H9 (cell line): ENCODE results near the gene TWSG1. TPM values are rescaled to one million over a fixed set of nuclear protein-coding genes. Genes with fewer than 3 reads are reported as not detected.

Experiments
- DNase-seq: peaks from one replicate; pipeline ENCODE4 v3.0.0-alpha.2; 2017
- H2AFZ ChIP-seq: one replicate; pipeline ENCODE4 v1.6.1; 2013; ENCODE audit warnings: mild to moderate bottlenecking, low read length, control low read depth, moderate library complexity
- H2AK5ac ChIP-seq: 2 replicates; pipeline ENCODE4 v1.6.1; 2013; ENCODE audit warnings: low read length, control low read depth, mixed read lengths; ENCODE audit not compliant: insufficient read length
- H2BK120ac ChIP-seq: one replicate; pipeline ENCODE4 v1.6.1; 2013; ENCODE audit warnings: low read depth, mild to moderate bottlenecking, low read length, control low read depth, inconsistent platforms; ENCODE audit not compliant: poor library complexity, severe bottlenecking
- H2BK12ac ChIP-seq: 2 replicates; pipeline ENCODE4 v1.6.1; 2013; ENCODE audit warnings: low read length, control low read depth, mixed read lengths, low read depth; ENCODE audit not compliant: insufficient read length
- H2BK15ac ChIP-seq: 2 replicates; pipeline ENCODE4 v1.6.1; 2013; ENCODE audit warnings: low read depth, low read length, control low read depth
- H2BK20ac ChIP-seq: one replicate; pipeline ENCODE4 v1.6.1; 2013; ENCODE audit warnings: low read depth, mild to moderate bottlenecking, low read length, control low read depth, inconsistent platforms; ENCODE audit not compliant: poor library complexity, severe bottlenecking
- H2BK5ac ChIP-seq: 2 replicates; pipeline ENCODE4 v1.6.1; 2013; ENCODE audit warnings: low read length, control low read depth, mixed read lengths; ENCODE audit not compliant: insufficient read length
- H3K14ac ChIP-seq: 2 replicates; pipeline ENCODE4 v1.6.1; 2013; ENCODE audit warnings: low read length, control low read depth; ENCODE audit not compliant: insufficient read depth
- H3K18ac ChIP-seq: 2 replicates; pipeline ENCODE4 v1.6.1; 2013; ENCODE audit warnings: low read depth, mild to moderate bottlenecking, mixed read lengths, low read length, control low read depth; ENCODE audit not compliant: insufficient read length
- H3K23ac ChIP-seq: 2 replicates; pipeline ENCODE4 v1.6.1; 2013; ENCODE audit warnings: low read length, control low read depth, mixed read lengths, low read depth; ENCODE audit not compliant: insufficient read length
- H3K23me2 ChIP-seq: 2 replicates; pipeline ENCODE4 v1.6.1; 2013; ENCODE audit warnings: low read depth, mild to moderate bottlenecking, mixed read lengths, low read length, control low read depth; ENCODE audit not compliant: insufficient read length, poor library complexity, severe bottlenecking
- H3K27ac ChIP-seq: 2 replicates; pipeline ENCODE4 v1.5.1; 2013; ENCODE audit warnings: low read length, control low read depth, mixed read lengths, low read depth; ENCODE audit not compliant: insufficient read length
- H3K27me3 ChIP-seq: 2 replicates; pipeline ENCODE4 v1.6.1; 2013; ENCODE audit warnings: low read length, control low read depth, inconsistent platforms; ENCODE audit not compliant: insufficient read depth
- H3K4ac ChIP-seq: 2 replicates; pipeline ENCODE4 v1.6.1; 2013; ENCODE audit warnings: low read depth, mild to moderate bottlenecking, control low read depth, inconsistent platforms, low read length, moderate library complexity
- H3K4me1 ChIP-seq: 2 replicates; pipeline ENCODE4 v1.6.1; 2013; ENCODE audit warnings: low read length, control low read depth, inconsistent platforms; ENCODE audit not compliant: insufficient read depth
- H3K4me2 ChIP-seq: 2 replicates; pipeline ENCODE4 v1.6.1; 2013; ENCODE audit warnings: low read length, control low read depth, mixed read lengths; ENCODE audit not compliant: insufficient read length, insufficient read depth
- H3K56ac ChIP-seq: 2 replicates; pipeline ENCODE4 v1.6.1; 2013; ENCODE audit warnings: low read depth, mild to moderate bottlenecking, mixed read lengths, low read length, control low read depth; ENCODE audit not compliant: insufficient read length
- H3K79me1 ChIP-seq: 2 replicates; pipeline ENCODE4 v1.6.1; 2013; ENCODE audit warnings: low read depth, mild to moderate bottlenecking, moderate library complexity, low read length, control low read depth, inconsistent platforms; ENCODE audit not compliant: insufficient read depth, poor library complexity, severe bottlenecking
- H3K79me2 ChIP-seq: 2 replicates; pipeline ENCODE4 v1.6.1; 2013; ENCODE audit warnings: low read length, control low read depth, inconsistent platforms; ENCODE audit not compliant: insufficient read depth
- H3K9ac ChIP-seq: 2 replicates; pipeline ENCODE4 v1.6.1; 2013; ENCODE audit warnings: low read length, control low read depth, mixed read lengths; ENCODE audit not compliant: insufficient read length; ENCODE audit errors: extremely low read depth
- H3K9me3 ChIP-seq: one replicate; pipeline ENCODE4 v1.6.1; 2013; ENCODE audit warnings: low read depth, low read length, inconsistent platforms; ENCODE audit not compliant: control insufficient read depth
- H3T11ph ChIP-seq: one replicate; pipeline ENCODE4 v1.6.1; 2013; ENCODE audit warnings: mild to moderate bottlenecking, low read length, control low read depth, inconsistent platforms
- H4K20me1 ChIP-seq: one replicate; pipeline ENCODE4 v1.6.1; 2013; ENCODE audit not compliant: control insufficient read depth, insufficient read length, insufficient read depth
- H4K5ac ChIP-seq: 2 replicates; pipeline ENCODE4 v1.6.1; 2013; ENCODE audit warnings: low read depth, mild to moderate bottlenecking, mixed read lengths, low read length, control low read depth; ENCODE audit not compliant: insufficient read length
- H4K8ac ChIP-seq: replicated peaks from 2 replicates; pipeline ENCODE4 v1.6.1; 2013; ENCODE audit warnings: low read length, control low read depth, mixed read lengths, low read depth; ENCODE audit not compliant: insufficient read length
- H4K91ac ChIP-seq: 2 replicates; pipeline ENCODE4 v1.6.1; 2013; ENCODE audit warnings: low read depth, mild to moderate bottlenecking, moderate library complexity, mixed read lengths, low read length, control low read depth; ENCODE audit not compliant: insufficient read length
- H3K27ac Mint-ChIP-seq, 3 experiments: 2 replicates in 2 of 3; 3 replicates in 1 of 3; pipeline ENCODE4 v1.8.0; 2020 to 2021; ENCODE audit warnings: mixed read lengths in 3 of 3, mild to moderate bottlenecking in 1 of 3, moderate library complexity in 1 of 3
- H3K27me3 Mint-ChIP-seq: 2 replicates; pipeline ENCODE4 v1.8.0; 2021; ENCODE audit warnings: low read depth, mild to moderate bottlenecking, moderate library complexity, mixed read lengths
- H3K36me3 Mint-ChIP-seq, 3 experiments: 2 replicates in 2 of 3; 3 replicates in 1 of 3; pipeline ENCODE4 v1.8.0; 2020 to 2021; ENCODE audit warnings: low read depth in 3 of 3, mixed read lengths in 3 of 3; ENCODE audit not compliant: insufficient read depth in 1 of 3
- H3K4me1 Mint-ChIP-seq, 2 experiments: 2 replicates each; pipeline ENCODE4 v1.8.0; 2020; ENCODE audit warnings: mixed read lengths in 2 of 2
- H3K4me3 Mint-ChIP-seq, 2 experiments: 2 replicates in 1 of 2; 3 replicates in 1 of 2; pipeline ENCODE4 v1.8.0; 2020 to 2021; ENCODE audit warnings: mild to moderate bottlenecking in 2 of 2, mixed read lengths in 2 of 2, moderate library complexity in 1 of 2
- H3K9me3 Mint-ChIP-seq, 2 experiments: 2 replicates in 1 of 2; 3 replicates in 1 of 2; pipeline ENCODE4 v1.8.0; 2020; ENCODE audit warnings: mild to moderate bottlenecking in 2 of 2, mixed read lengths in 2 of 2, moderate library complexity in 1 of 2
- WGBS: extraction: QIAGEN DNeasy Blood & Tissue Kit; methylation state at CpG from one replicate; pipeline ENCODE4 v1.1.7; 2013; ENCODE audit warnings: missing lambda C conversion rate, low lambda C conversion rate, mixed read lengths; ENCODE audit not compliant: insufficient read length; ENCODE audit errors: extremely low coverage; 5-methylcytosine and 5-hydroxymethylcytosine counted together
- total RNA-seq: library from RNA; stranded (reverse); gene quantifications from 2 replicates; pipeline ENCODE4 v1.2.1, GENCODE V29; 2021
- TF ChIP-seq, protein P1 (sequence below): fragments of 200-600 bp; sonication (generic); conservative IDR thresholded peaks from 3 replicates; pipeline ENCODE4 v1.8.0; 2021; ENCODE audit warnings: antibody characterized with exemption, mild to moderate bottlenecking

TWSG1 gene
- total RNA-seq, 1 experiment from 2014 or later = 25.7 TPM

DNA sequence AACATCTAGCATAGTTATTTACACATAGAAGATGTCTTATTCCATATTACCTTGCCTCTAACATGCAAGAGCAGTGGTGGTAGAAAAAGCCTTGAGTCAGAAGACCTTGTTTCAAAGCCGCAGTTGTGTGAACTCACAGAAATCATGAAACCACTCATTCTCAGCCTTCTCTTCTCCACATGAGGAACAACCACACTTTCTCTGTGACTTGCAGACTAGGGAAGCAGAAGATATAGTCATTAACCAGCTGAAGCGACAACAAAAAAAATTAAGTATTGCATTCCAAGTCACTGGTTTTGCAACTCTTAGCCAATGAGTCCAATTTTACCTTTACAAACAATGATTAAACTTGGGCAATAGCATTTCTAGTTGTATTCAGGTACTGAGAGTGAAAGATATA, 19.0 kb downstream of the TWSG1 start:
- no peaks in the 10 kb centered on the region for H3K27me3 ChIP-seq
- H4K5ac ChIP-seq = no peak overlapping the region
- no peak overlapping the region for H4K8ac ChIP-seq
- H3K18ac ChIP-seq = no peak overlapping the region
- H3K23ac ChIP-seq = no peak overlapping the region
- no peak overlapping the region for H3K4me2 ChIP-seq
- no peak overlapping the region for H2AFZ ChIP-seq
- no peak overlapping the region for H2BK120ac ChIP-seq
- Mint-ChIP-seq H3K9me3 (no peaks in the 10 kb centered on the region), H3K27ac (peak overlapping the region in 1 of 3 experiments; percentile 88; a peak in 1 of 7 replicates), H3K36me3 (peaks cover 0 to 5% (median 0%) of the 10 kb centered on the region in 3 experiments; a peak in 1 of 7 replicates), H3K4me1 (no peaks in the 10 kb centered on the region), H3K27me3 (no peaks in the 10 kb centered on the region), H3K4me3 (no peak overlapping the region)
- no peak overlapping the region for H2BK12ac ChIP-seq
- H3K23me2 ChIP-seq = no peaks in the 10 kb centered on the region
- H3K9me3 ChIP-seq = no peaks in the 10 kb centered on the region
- no peak overlapping the region for H3K9ac ChIP-seq
- no CpG with 5 or more reads among the region's 2 CpGs for WGBS
- no peaks in the 10 kb centered on the region for H4K20me1 ChIP-seq
- no peak overlapping the region for H2AK5ac ChIP-seq
- no peaks in the 10 kb centered on the region for H3K79me1 ChIP-seq
- H4K91ac ChIP-seq = no peak overlapping the region
- no peak overlapping the region for H2BK20ac ChIP-seq
- H3K79me2 ChIP-seq = no peaks in the 10 kb centered on the region
- H3K56ac ChIP-seq = no peak overlapping the region
- no peak overlapping the region for H3T11ph ChIP-seq
- H2BK15ac ChIP-seq = no peak overlapping the region
- DNase-seq = no peak
- TF ChIP-seq, protein P1, sequence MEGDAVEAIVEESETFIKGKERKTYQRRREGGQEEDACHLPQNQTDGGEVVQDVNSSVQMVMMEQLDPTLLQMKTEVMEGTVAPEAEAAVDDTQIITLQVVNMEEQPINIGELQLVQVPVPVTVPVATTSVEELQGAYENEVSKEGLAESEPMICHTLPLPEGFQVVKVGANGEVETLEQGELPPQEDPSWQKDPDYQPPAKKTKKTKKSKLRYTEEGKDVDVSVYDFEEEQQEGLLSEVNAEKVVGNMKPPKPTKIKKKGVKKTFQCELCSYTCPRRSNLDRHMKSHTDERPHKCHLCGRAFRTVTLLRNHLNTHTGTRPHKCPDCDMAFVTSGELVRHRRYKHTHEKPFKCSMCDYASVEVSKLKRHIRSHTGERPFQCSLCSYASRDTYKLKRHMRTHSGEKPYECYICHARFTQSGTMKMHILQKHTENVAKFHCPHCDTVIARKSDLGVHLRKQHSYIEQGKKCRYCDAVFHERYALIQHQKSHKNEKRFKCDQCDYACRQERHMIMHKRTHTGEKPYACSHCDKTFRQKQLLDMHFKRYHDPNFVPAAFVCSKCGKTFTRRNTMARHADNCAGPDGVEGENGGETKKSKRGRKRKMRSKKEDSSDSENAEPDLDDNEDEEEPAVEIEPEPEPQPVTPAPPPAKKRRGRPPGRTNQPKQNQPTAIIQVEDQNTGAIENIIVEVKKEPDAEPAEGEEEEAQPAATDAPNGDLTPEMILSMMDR = no peak
- no peak overlapping the region for H2BK5ac ChIP-seq
- H3K4me1 ChIP-seq = no peaks in the 10 kb centered on the region
- no peak overlapping the region for H3K14ac ChIP-seq
- no peak overlapping the region for H3K27ac ChIP-seq
- H3K4ac ChIP-seq = no peak overlapping the region
